GM20000 (cell line): ENCODE measurements around the gene FOXF2.

ENCODE experiments used
- DNase-seq: peaks from one replicate; pipeline ENCODE4 v3.0.0; 2012; ENCODE audit warnings: low spot score
- CTCF ChIP-seq: IDR thresholded peaks from 2 replicates; pipeline ENCODE4 v1.5.1; 2012; ENCODE audit warnings: mild to moderate bottlenecking, control low read depth; ENCODE audit errors: extremely low read depth, missing control alignments

Gene FOXF2

GRCh38 chr6:1403851-1404712 is 14.7 kb downstream of the FOXF2 start:
- no peak for DNase-seq
- no peak for TF ChIP-seq CTCF

- no peak for TF ChIP-seq CTCF
- DNase-seq, result no peak
Observed at GRCh38 chr6:1404713-1405098, 15.3 kb downstream of the FOXF2 start.

- no peak for DNase-seq
- TF ChIP-seq CTCF, result no peak
Observed at GRCh38 chr6:1405221-1405620, 15.8 kb downstream of the FOXF2 start.

GRCh38 chr6:1406306-1407072 is 17.1 kb downstream of the FOXF2 start:
- no peak for DNase-seq
- no peak for TF ChIP-seq CTCF

- no peak for DNase-seq
- no peak for TF ChIP-seq CTCF
Observed at GRCh38 chr6:1407499-1407990, 18.2 kb downstream of the FOXF2 start.

- DNase-seq, result no peak
- TF ChIP-seq CTCF, result no peak
Observed at GRCh38 chr6:1409774-1410465, 20.5 kb downstream of the FOXF2 start.
